OCI-LY3 (cell line): ENCODE results near the gene TXNDC12.

Experiments
- EZH2phosphoT487 ChIP-seq: fragments of 200-600 bp; shearing (Covaris generic); IDR thresholded peaks from 2 replicates; pipeline ENCODE4 v1.6.1; 2018; ENCODE audit warnings: antibody characterized with exemption, mixed run types, low read depth
- TF ChIP-seq, protein P1 (sequence below): fragments of 200-600, 300-600 bp; sonication (generic); IDR thresholded peaks from 2 replicates; pipeline ENCODE4 v1.5.1; 2014; ENCODE audit warnings: antibody characterized with exemption, low read length, low read depth

DNA sequence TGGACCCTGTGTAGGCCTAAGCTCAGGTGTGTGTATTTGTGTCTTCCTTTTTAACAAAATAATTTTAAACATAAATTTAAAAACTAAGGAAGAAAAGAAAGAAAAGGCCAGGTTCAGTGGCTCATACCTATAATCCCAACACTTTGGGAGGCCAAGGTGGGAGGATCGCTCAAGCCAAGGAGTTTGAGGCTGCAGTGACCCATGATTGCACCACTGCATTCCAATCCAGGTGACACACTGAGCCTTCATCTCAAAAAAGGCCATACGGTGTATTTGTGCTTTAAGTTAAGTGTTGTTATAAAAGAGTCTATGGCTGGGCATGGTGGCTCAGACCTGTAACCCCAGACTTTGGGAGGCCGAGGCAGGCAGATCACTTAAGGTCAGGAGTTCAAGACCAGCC, 72.8 kb downstream of the TXNDC12 start:
- TF ChIP-seq, protein P1, sequence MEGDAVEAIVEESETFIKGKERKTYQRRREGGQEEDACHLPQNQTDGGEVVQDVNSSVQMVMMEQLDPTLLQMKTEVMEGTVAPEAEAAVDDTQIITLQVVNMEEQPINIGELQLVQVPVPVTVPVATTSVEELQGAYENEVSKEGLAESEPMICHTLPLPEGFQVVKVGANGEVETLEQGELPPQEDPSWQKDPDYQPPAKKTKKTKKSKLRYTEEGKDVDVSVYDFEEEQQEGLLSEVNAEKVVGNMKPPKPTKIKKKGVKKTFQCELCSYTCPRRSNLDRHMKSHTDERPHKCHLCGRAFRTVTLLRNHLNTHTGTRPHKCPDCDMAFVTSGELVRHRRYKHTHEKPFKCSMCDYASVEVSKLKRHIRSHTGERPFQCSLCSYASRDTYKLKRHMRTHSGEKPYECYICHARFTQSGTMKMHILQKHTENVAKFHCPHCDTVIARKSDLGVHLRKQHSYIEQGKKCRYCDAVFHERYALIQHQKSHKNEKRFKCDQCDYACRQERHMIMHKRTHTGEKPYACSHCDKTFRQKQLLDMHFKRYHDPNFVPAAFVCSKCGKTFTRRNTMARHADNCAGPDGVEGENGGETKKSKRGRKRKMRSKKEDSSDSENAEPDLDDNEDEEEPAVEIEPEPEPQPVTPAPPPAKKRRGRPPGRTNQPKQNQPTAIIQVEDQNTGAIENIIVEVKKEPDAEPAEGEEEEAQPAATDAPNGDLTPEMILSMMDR, result no peak
- TF ChIP-seq EZH2phosphoT487, result no peak
